Stimulated activated CD4-positive, alpha-beta T cell treated with anti-CD3 and anti-CD28 coated beads, Interleukin-4, amount 100 ng/mL, for 24 hours (primary cell): ENCODE measurements around the gene CHCHD1.
"Not testable (repeated sequence)": the region's sequence is repeated elsewhere in the genome, so short reads cannot be mapped to it uniquely, and the experiment has no call there.

Experiments
- DNase-seq: peaks from one replicate; pipeline ENCODE4 v3.0.0-alpha.2; 2020

Gene CHCHD1

GRCh38 chr10:73781879-73782748, at the start of gene CHCHD1:
TSS of gene CHCHD1 (plus strand) at chr10:73782048. CDS start at chr10:73782076, 28 bp downstream.
- DNase-seq = peak; percentile 95

GRCh38 chr10:73732426-73732825, 49.4 kb upstream of the CHCHD1 start:
- no peak for DNase-seq

GRCh38 chr10:73732931-73733623, 48.8 kb upstream of the CHCHD1 start:
- no peak for DNase-seq

- no peak for DNase-seq
Measured at GRCh38 chr10:73734028-73734720, 47.7 kb upstream of the CHCHD1 start.

GRCh38 chr10:73734796-73735305, 47.0 kb upstream of the CHCHD1 start:
- DNase-seq = no peak

GRCh38 chr10:73740501-73741254, 41.2 kb upstream of the CHCHD1 start:
- DNase-seq = not testable (repeated sequence)

- DNase-seq = no peak
Measured at GRCh38 chr10:73742454-73742734, 39.5 kb upstream of the CHCHD1 start.

GRCh38 chr10:73743327-73743904, 38.4 kb upstream of the CHCHD1 start:
- no peak for DNase-seq

GRCh38 chr10:73743905-73744663, 37.8 kb upstream of the CHCHD1 start, which contains the start of gene SEC24C:
TSS of gene SEC24C (plus strand) at chr10:73744372. CDS start at chr10:73746833, 2,461 bp downstream.
- peak; percentile 96 for DNase-seq

- peak; percentile 73 for DNase-seq
Measured at GRCh38 chr10:73744664-73744975, 37.2 kb upstream of the CHCHD1 start.

- no peak for DNase-seq
Measured at GRCh38 chr10:73746721-73747120, 35.1 kb upstream of the CHCHD1 start.

- DNase-seq = no peak
Measured at GRCh38 chr10:73750819-73751218, 31.0 kb upstream of the CHCHD1 start.

GRCh38 chr10:73756183-73756582, 25.7 kb upstream of the CHCHD1 start:
- DNase-seq = no peak

- no peak for DNase-seq
Measured at GRCh38 chr10:73758704-73759511, 22.9 kb upstream of the CHCHD1 start.

GRCh38 chr10:73759512-73760115, 22.2 kb upstream of the CHCHD1 start:
- DNase-seq = no peak

GRCh38 chr10:73761781-73762180, 20.1 kb upstream of the CHCHD1 start:
- no peak for DNase-seq

GRCh38 chr10:73762915-73763314, 18.9 kb upstream of the CHCHD1 start:
- DNase-seq = no peak

- no peak for DNase-seq
Measured at GRCh38 chr10:73763343-73763742, 18.5 kb upstream of the CHCHD1 start.

- no peak for DNase-seq
Measured at GRCh38 chr10:73765066-73765465, 16.8 kb upstream of the CHCHD1 start.

- DNase-seq = peak; percentile 60
Measured at GRCh38 chr10:73768881-73769280, 13.0 kb upstream of the CHCHD1 start.
